Left lobe of liver (tissue), 1 donor: ENCODE data around the gene WDR54. TPM values are rescaled to one million over a fixed set of nuclear protein-coding genes. Genes with fewer than 3 reads are reported as not detected.

Source experiments
- total RNA-seq: library from RNA; stranded (reverse); gene quantifications from one replicate; pipeline ENCODE4 v1.2.1, GENCODE V29; 2021
- donor health status: DM: no; HTN: yes; CAD: no.

WDR54 gene
- total RNA-seq, 1 donor from 2014 or later = 1.5 TPM

Other genes starting within 250 kb of the WDR54 start
- gene MOB1A, start 242.9 kb upstream of the WDR54 start, total RNA-seq = 28.4 TPM
- 1.7 TPM for gene MTHFD2, start 223.1 kb upstream of the WDR54 start, total RNA-seq
- 1.2 TPM for gene SLC4A5, start 78.3 kb upstream of the WDR54 start, total RNA-seq
- 41.3 TPM for gene DCTN1, start 41.4 kb upstream of the WDR54 start, total RNA-seq
- gene C2orf81, start 111 bp upstream of the WDR54 start, total RNA-seq = 0.38 TPM
- gene RTKN, start 20.2 kb downstream of the WDR54 start, total RNA-seq = 114 TPM
- 16.5 TPM for gene INO80B, start 33.4 kb downstream of the WDR54 start, total RNA-seq
- 38.8 TPM for gene WBP1, start 36.7 kb downstream of the WDR54 start, total RNA-seq
- 53.3 TPM for gene MOGS, start 43.7 kb downstream of the WDR54 start, total RNA-seq
- 48.9 TPM for gene MRPL53, start 51.0 kb downstream of the WDR54 start, total RNA-seq
- 14.0 TPM for gene CCDC142, start 61.3 kb downstream of the WDR54 start, total RNA-seq
- gene TTC31, start 61.4 kb downstream of the WDR54 start, total RNA-seq = 39.8 TPM
- 7.7 TPM for gene LBX2, start 77.9 kb downstream of the WDR54 start, total RNA-seq
- 10.4 TPM for gene PCGF1, start 86.0 kb downstream of the WDR54 start, total RNA-seq
- gene TLX2, start 92.7 kb downstream of the WDR54 start, total RNA-seq = 0.08 TPM
- gene DQX1, start 104.5 kb downstream of the WDR54 start, total RNA-seq = 0.23 TPM
- gene AUP1, start 108.0 kb downstream of the WDR54 start, total RNA-seq = 74.1 TPM
- 11.7 TPM for gene HTRA2, start 108.2 kb downstream of the WDR54 start, total RNA-seq
- gene LOXL3, start 132.2 kb downstream of the WDR54 start, total RNA-seq = 0.86 TPM
- gene DOK1, start 133.0 kb downstream of the WDR54 start, total RNA-seq = 2.8 TPM
- not detected for gene M1AP, start 226.6 kb downstream of the WDR54 start, total RNA-seq
- 2.6 TPM for gene SEMA4F, start 232.5 kb downstream of the WDR54 start, total RNA-seq